Effector memory CD8-positive, alpha-beta T cell (primary cell): ENCODE measurements around the gene OPCML.

Experiments
- ATAC-seq: fragments of 150-1000 bp; cut with Tn5 transposase; replicated peaks from 2 replicates; pipeline ENCODE4 v1.10.0; 2021; ENCODE audit warnings: mild to moderate bottlenecking, moderate library complexity
- DNase-seq, 3 experiments: peaks; one replicate each; pipeline ENCODE4 v3.0.0; 2021
- H3K27ac Mint-ChIP-seq, 2 donors: one replicate each; pipeline ENCODE4 v1.8.0; 2022; ENCODE audit warnings: mild to moderate bottlenecking in 2 of 2, mixed read lengths in 2 of 2, moderate library complexity in 2 of 2
- H3K27me3 Mint-ChIP-seq, 2 donors: one replicate each; pipeline ENCODE4 v1.8.0; 2022; ENCODE audit warnings: mixed read lengths in 2 of 2
- H3K36me3 Mint-ChIP-seq: one replicate; pipeline ENCODE4 v1.8.0; 2022; ENCODE audit warnings: mild to moderate bottlenecking, moderate library complexity, mixed read lengths; ENCODE audit not compliant: insufficient read depth
- H3K4me1 Mint-ChIP-seq, 2 donors: one replicate each; pipeline ENCODE4 v1.8.0; 2022; ENCODE audit warnings: low read depth in 2 of 2, mixed read lengths in 2 of 2
- H3K4me3 Mint-ChIP-seq, 2 donors: one replicate each; pipeline ENCODE4 v1.8.0; 2022; ENCODE audit warnings: mild to moderate bottlenecking in 2 of 2, mixed read lengths in 2 of 2, moderate library complexity in 2 of 2
- H3K9me3 Mint-ChIP-seq, 2 donors: one replicate each; pipeline ENCODE4 v1.8.0; 2022; ENCODE audit warnings: mixed read lengths in 2 of 2

Gene OPCML

DNA sequence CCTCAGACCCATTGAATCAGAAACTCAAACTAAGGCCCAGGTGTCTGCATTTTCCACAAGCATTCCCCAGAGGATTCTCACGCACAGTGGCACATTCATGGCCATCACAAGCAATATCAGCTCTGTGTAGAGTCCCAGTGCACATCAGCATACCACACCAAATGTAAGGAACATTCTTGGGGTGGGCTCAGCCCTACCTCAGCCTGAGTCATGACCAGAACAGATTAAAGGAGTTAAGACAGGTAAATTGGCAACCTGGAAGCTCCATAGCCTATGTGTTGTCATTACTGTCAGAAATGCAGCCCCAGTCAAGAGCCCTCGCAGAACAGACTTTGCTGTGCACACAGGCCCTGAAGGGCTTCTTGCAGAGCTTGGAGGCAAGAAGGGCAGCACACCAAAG lies 53.1 kb downstream of the OPCML start:
- Mint-ChIP-seq H3K9me3 (peaks cover 15 to 17% of the 10 kb centered on the region in 2 donors), H3K4me1 (no peaks in the 10 kb centered on the region), H3K27ac (no peak overlapping the region), H3K27me3 (no peaks in the 10 kb centered on the region), H3K4me3 (no peak overlapping the region), H3K36me3 (no peaks in the 10 kb centered on the region)
- DNase-seq: no peak
- no peak for ATAC-seq

DNA sequence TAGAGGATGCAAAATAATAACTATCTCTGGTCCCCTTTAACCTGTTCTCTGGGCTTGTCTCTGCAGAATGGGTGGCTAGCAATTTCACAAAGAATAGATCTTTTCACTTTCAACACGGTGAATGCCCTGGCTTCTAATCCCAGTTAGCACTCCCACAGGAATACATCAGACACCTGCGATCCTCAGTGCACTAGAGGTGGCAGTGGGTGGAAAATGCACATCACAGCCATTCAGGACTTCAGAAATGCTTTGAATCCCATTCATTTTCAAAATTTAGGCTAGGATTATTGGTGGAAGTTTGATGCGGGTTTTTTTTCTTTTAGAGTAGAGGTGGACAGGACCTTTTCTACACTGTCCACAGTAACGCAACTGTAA lies 55.1 kb downstream of the OPCML start:
- ATAC-seq: no peak
- Mint-ChIP-seq H3K9me3 (peaks cover 15 to 17% of the 10 kb centered on the region in 2 donors), H3K36me3 (no peaks in the 10 kb centered on the region), H3K27ac (no peak overlapping the region), H3K27me3 (no peaks in the 10 kb centered on the region), H3K4me1 (no peaks in the 10 kb centered on the region), H3K4me3 (no peak overlapping the region)
- DNase-seq: no peak

DNA sequence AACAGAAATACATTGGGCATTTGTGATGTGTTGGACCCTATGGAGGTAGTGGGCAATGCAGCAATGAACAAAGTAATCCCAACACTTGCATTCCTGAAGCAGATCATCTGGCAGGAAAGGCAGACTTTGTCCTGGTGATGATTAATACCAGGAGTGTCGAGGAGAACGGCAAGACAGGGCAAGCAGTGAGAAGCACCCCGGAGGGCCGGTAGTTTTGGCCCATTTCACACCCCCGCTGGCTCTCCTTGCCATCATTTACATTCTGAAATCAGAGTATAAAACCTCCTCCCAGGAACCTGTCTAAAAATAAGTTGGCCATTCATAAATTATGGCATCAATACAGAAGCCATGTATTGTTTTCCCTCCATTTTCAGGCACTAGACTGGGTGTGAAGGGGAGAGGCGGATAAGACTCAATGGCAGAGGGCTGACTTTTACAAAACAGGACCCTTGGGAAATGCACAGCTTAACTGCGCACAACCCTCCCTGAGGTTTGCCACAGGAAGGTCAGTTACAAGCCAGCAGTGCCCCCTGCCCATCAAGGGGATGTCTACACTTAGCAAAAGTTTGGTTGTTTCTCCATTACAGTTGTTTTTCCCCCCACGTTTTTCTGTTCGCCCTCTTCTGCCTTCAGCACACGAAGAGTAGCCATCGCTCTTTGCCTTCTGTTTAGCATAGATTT lies 55.6 kb downstream of the OPCML start:
- no peaks in the 10 kb centered on the region for H3K36me3 Mint-ChIP-seq
- DNase-seq: no peak
- no peak overlapping the region for H3K4me3 Mint-ChIP-seq
- H3K27ac Mint-ChIP-seq: no peak overlapping the region
- no peak for ATAC-seq
- H3K4me1 Mint-ChIP-seq: no peaks in the 10 kb centered on the region
- H3K27me3 Mint-ChIP-seq: no peaks in the 10 kb centered on the region
- peaks cover 11 to 12% of the 10 kb centered on the region in 2 donors for H3K9me3 Mint-ChIP-seq

DNA sequence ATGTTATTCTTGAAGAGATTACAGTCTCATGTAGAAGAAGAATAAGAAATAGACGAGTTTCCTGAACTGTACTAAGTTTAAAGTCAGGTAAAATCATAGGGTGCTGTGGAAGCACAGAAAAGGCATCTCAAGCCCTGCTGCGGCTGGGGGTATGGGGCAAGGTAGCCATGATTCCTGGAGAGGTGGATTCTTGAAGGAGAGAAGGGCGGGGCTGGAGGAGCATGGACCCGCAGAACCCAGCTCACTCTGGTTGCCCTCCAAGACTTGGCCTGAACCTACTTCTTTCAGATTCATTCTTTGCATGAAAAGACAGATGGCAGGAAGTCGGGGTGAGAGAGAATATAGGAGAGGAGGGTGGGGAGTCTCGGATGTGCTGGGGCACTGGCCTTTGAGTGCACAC lies 57.8 kb downstream of the OPCML start:
- Mint-ChIP-seq H3K4me1 (no peaks in the 10 kb centered on the region), H3K27ac (no peak overlapping the region), H3K4me3 (no peak overlapping the region)

DNA sequence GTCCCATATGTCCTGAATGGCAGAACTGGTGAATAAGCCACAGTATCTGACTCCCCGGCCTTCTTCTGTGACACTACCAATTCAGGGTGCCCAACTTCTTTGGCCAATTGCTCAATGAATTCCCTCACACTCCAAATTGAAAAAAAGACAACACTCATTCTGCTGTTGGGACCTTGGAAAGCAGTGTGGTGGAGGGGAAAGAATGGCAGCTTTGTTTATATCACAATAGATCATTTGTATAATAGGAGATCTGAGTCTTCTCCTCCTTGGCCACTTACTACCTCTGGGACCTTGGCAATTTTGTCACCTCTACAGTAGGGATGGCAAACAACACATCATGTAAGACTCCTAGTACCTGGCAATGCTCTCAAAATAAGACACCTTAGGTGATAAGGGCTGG lies 64.6 kb downstream of the OPCML start:
- H3K27ac Mint-ChIP-seq: no peak overlapping the region

More for the DNA sequence above, 57.8 kb downstream of the OPCML start:
- no peaks in the 10 kb centered on the region for H3K27me3 Mint-ChIP-seq
- no peak for ATAC-seq
- peaks cover 2 to 5% of the 10 kb centered on the region in 2 donors for H3K9me3 Mint-ChIP-seq
- H3K36me3 Mint-ChIP-seq: no peaks in the 10 kb centered on the region
- no peak for DNase-seq

DNA sequence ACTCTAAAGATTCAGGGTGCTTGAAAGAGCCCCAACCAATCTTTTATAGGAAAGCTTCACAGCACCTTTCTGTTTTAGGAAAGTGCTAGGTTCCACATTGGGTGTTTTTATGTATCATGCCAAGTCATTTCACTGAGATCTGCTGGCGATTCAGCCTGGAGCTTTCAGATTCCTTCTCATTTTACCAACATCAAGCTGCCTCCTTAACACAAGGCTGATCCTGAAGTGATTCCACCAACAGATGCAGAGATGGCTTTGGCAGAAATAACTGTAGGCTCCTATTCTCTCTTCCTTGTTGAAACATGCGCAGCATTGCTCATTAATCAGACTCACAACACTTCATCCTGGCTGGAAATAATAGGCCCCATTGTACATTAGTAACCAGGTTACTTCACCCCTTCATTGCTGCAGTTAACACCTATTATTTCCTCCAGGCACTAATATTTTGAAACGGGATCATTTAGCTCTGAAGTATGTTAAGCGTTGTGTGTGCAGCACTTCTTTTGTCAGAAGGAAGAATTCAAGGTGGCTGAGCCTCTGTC lies 89.0 kb downstream of the OPCML start:
- ATAC-seq (no peak), DNase-seq (no peak)
- H3K4me3 Mint-ChIP-seq: no peak overlapping the region
- peaks cover 0 to 2% of the 10 kb centered on the region in 2 donors for H3K9me3 Mint-ChIP-seq
- H3K36me3 Mint-ChIP-seq: no peaks in the 10 kb centered on the region
- no peak overlapping the region for H3K27ac Mint-ChIP-seq
- no peaks in the 10 kb centered on the region for H3K27me3 Mint-ChIP-seq
- H3K4me1 Mint-ChIP-seq: no peaks in the 10 kb centered on the region

More for the DNA sequence above, 64.6 kb downstream of the OPCML start:
- DNase-seq (no peak), ATAC-seq (no peak)
- H3K27me3 Mint-ChIP-seq: no peaks in the 10 kb centered on the region
- no peaks in the 10 kb centered on the region for H3K4me1 Mint-ChIP-seq
- peaks cover 4 to 5% of the 10 kb centered on the region in 2 donors for H3K9me3 Mint-ChIP-seq
- no peak overlapping the region for H3K4me3 Mint-ChIP-seq
- H3K36me3 Mint-ChIP-seq: no peaks in the 10 kb centered on the region

DNA sequence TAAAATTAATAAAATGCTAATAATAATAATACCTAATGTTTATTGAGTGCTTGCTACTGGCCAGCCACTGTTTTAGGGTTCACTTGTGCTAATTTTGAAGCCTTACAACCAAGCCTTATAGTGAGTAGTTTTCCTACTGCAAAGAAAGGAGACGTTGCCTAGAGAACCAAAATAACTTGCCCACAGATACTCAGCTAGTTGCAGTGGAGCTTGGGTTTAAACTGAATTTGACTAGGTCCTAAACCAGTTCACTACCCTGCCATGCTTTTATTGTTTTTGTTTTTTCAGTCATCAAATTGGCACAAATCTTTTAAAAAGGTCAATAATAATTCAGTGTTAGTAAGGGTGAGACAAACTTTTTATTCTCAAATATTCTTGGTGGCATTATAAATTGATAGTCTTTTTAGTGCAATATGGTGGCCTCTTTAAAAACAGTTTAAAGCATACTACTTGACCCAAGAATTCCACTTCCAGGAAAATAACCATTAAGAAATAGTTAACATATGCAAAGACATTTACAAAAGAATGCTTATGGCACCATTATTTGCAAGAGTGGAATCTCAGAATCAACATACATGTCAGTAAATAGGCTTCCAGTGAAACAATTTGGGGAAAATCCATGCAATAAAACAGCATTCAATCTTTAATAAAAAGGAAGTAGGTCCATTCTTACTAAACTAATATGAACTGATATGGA lies 90.2 kb downstream of the OPCML start:
- H3K27me3 Mint-ChIP-seq: no peaks in the 10 kb centered on the region
- no peaks in the 10 kb centered on the region for H3K36me3 Mint-ChIP-seq
- H3K4me1 Mint-ChIP-seq: no peaks in the 10 kb centered on the region
- H3K4me3 Mint-ChIP-seq: no peak overlapping the region
- ATAC-seq (no peak), DNase-seq (no peak)
- peaks cover 0 to 2% of the 10 kb centered on the region in 2 donors for H3K9me3 Mint-ChIP-seq
- no peak overlapping the region for H3K27ac Mint-ChIP-seq

DNA sequence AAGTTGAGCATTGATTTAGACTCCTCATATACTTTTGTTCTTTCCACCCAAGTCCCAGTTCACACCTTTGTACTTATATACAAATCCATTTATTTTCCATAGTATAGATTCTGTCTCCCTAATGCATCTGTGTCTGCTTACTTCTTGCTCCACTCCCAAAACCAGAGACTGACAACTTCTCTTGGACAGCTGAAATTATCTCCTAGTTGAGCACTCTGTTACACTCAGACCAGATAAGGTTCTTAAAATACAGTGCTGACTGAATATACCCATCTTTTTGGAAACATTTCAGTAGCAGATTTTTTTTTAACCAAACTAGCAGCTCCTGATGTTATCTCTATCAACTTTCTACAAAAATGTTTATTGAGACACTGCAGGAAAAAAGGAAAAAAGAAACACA lies 106.3 kb downstream of the OPCML start:
- Mint-ChIP-seq H3K4me3 (no peak overlapping the region), H3K27ac (no peak overlapping the region), H3K4me1 (no peaks in the 10 kb centered on the region), H3K9me3 (peaks cover 0 to 4% of the 10 kb centered on the region in 2 donors), H3K27me3 (no peaks in the 10 kb centered on the region), H3K36me3 (no peaks in the 10 kb centered on the region)
- no peak for ATAC-seq
- no peak for DNase-seq

DNA sequence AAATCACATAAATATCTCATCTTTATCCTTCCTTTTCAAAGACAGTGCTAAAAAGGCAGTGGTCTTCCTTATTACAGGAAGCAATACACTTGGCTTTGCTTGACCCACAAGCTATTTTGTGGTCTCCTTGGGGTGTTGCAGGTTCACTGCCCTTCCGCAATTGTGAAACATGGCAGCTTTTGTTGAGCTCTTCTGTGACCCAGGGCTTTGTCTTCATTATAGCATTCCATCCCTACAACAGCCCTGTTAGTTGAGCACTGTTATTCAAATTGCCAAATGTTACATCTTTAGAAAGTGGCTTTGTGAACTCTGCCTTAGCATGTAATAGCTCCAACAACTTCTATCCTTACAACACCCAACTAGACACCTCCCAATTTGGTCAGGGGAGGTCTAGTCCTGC lies 107.1 kb downstream of the OPCML start:
- H3K9me3 Mint-ChIP-seq: peaks cover 0 to 5% of the 10 kb centered on the region in 2 donors
- DNase-seq: no peak
- no peak for ATAC-seq
- no peaks in the 10 kb centered on the region for H3K4me1 Mint-ChIP-seq
- no peaks in the 10 kb centered on the region for H3K36me3 Mint-ChIP-seq
- H3K27ac Mint-ChIP-seq: no peak overlapping the region
- H3K27me3 Mint-ChIP-seq: no peaks in the 10 kb centered on the region
- no peak overlapping the region for H3K4me3 Mint-ChIP-seq

DNA sequence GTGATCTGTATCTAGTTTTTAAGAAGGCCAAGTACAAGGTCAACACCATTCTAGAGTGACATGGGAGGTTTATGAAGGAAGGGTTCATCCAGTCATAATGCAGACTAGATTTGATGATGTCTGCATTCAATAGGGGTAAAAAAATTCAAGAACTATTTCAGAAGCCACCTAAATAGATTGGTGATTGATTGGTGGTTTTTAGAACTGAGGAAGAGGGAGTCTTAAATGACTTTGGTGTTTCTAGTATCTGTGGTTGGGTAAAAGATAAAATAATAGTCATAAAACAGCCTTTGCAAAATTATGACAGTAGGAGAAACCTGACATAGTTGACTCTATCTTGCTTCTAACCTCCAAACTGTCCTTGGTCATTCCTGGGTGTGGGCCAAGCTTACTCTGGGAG lies 114.1 kb downstream of the OPCML start:
- Mint-ChIP-seq H3K9me3 (peaks cover 0 to 9% of the 10 kb centered on the region in 2 donors), H3K27ac (no peak overlapping the region), H3K4me3 (no peak overlapping the region), H3K36me3 (no peaks in the 10 kb centered on the region), H3K4me1 (no peaks in the 10 kb centered on the region), H3K27me3 (no peaks in the 10 kb centered on the region)
- no peak for ATAC-seq
- no peak for DNase-seq

DNA sequence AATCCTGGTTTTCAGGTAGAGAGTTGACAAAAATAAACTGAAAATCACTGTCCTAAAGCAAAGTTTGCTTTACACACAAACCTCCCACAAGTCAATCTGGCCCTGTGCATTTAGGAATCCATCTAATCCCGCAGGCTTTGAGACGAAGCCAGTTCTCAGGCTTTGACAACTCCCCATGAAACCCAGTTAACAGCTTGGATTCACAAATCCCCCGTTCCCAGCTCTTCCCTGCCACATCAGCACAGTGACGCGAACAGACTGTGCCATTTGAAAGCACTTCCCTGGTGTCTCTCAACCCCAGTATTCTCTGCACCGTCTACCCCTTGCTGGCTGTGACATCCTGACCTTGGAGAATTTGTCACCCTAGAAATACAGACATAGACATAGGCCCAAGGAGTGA lies 117.8 kb downstream of the OPCML start:
- H3K27ac Mint-ChIP-seq: no peak overlapping the region
- no peaks in the 10 kb centered on the region for H3K27me3 Mint-ChIP-seq
- H3K4me3 Mint-ChIP-seq: no peak overlapping the region
- no peak for DNase-seq
- no peak for ATAC-seq
- no peaks in the 10 kb centered on the region for H3K4me1 Mint-ChIP-seq
- H3K9me3 Mint-ChIP-seq: peaks cover 0 to 11% of the 10 kb centered on the region in 2 donors
- H3K36me3 Mint-ChIP-seq: no peaks in the 10 kb centered on the region

DNA sequence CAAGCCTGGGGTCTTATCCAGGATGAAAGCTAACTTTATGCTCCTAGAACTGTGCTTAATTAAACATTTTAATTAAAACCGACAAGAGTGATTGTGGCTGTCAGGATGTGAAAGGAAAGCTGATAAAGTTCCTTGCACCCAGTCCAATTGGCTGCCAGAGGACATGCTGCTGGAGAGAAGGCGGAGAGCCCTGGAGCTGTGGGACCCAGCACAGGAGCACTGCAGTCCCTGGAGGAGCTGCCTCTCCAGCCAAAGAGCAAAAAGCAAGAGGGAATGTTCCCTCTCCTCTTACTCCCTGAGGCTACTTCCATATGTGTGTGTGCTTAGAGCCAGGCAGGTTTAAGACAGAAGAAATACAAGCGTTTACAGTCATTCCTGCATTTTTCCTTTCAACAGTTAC lies 118.6 kb downstream of the OPCML start:
- no peak for DNase-seq
- H3K9me3 Mint-ChIP-seq: peaks cover 0 to 8% of the 10 kb centered on the region in 2 donors
- no peak for ATAC-seq

DNA sequence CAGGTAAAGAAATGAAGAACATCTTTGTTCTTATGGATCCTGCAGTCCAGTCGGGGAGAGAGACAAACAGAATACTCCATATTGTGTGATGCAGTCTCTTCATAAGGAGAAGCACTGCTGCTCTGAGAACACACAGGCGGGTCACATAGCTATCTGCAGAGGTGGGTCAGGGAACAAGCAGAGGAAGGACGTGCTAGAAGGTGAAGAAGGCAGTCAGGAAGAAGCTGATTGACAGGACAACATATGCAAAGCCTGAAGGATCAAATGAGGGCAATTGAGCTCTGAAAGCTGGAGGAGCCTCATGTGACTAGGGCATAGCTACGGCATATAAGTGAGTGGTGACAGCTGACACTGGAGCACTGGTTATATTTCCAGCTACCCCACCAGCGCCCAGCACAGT lies 122.5 kb downstream of the OPCML start:
- H3K9me3 Mint-ChIP-seq: peaks cover 6 to 14% of the 10 kb centered on the region in 2 donors
- no peaks in the 10 kb centered on the region for H3K27me3 Mint-ChIP-seq
- H3K36me3 Mint-ChIP-seq: no peaks in the 10 kb centered on the region
- ATAC-seq (no peak), DNase-seq (no peak)
- H3K4me3 Mint-ChIP-seq: no peak overlapping the region
- no peak overlapping the region for H3K27ac Mint-ChIP-seq
- no peaks in the 10 kb centered on the region for H3K4me1 Mint-ChIP-seq

More for the DNA sequence above, 118.6 kb downstream of the OPCML start:
- Mint-ChIP-seq H3K4me3 (no peak overlapping the region), H3K27me3 (no peaks in the 10 kb centered on the region), H3K27ac (no peak overlapping the region), H3K36me3 (no peaks in the 10 kb centered on the region), H3K4me1 (no peaks in the 10 kb centered on the region)

DNA sequence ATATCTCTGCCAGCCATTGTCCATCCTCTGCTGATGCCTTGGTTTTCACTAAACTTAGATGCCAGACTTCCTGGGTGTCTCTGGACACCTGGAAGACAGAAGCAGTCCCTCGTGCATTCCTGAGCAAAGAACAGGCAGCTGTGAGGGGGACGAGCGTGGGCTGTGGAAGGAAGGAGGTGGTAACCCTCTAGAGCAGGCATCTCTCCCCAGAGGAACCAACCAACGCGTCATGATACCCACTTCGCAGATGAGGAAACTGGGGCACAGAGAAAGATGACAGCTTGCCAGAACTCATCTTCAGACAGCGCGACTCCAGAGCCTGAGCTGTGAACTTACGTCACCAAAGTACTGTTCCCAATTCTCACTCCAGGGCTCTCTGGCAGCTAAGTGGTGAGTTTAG lies 123.4 kb downstream of the OPCML start:
- Mint-ChIP-seq H3K27me3 (no peaks in the 10 kb centered on the region), H3K4me3 (no peak overlapping the region)

More for the DNA sequence above, 123.4 kb downstream of the OPCML start:
- no peak overlapping the region for H3K27ac Mint-ChIP-seq
- no peaks in the 10 kb centered on the region for H3K36me3 Mint-ChIP-seq
- H3K4me1 Mint-ChIP-seq: no peaks in the 10 kb centered on the region
- H3K9me3 Mint-ChIP-seq: peaks cover 10 to 22% of the 10 kb centered on the region in 2 donors
- ATAC-seq: no peak
- no peak for DNase-seq
